Keratinocyte (primary cell): ENCODE data around the gene TAS2R16. TPM values are rescaled to one million over a fixed set of nuclear protein-coding genes. Genes with fewer than 3 reads are reported as not detected.

ENCODE experiments used
- DNase-seq: peaks from one replicate; pipeline ENCODE4 v3.0.0-alpha.2; 2011; ENCODE audit warnings: low read depth, missing footprints, low spot score
- FAIRE-seq: peaks from 2 replicates; lab custom pipeline; 2011; peaks lifted over from hg19 to GRCh38; lab: Jason Lieb, UNC
- H2AFZ ChIP-seq: 2 replicates; pipeline ENCODE4 v1.6.0; 2012; ENCODE audit warnings: low read length, control low read depth, inconsistent platforms; ENCODE audit not compliant: control insufficient read depth
- H3K27ac ChIP-seq: 2 replicates; pipeline ENCODE4 v1.5.1; 2011; ENCODE audit warnings: low read length; ENCODE audit not compliant: control insufficient read depth, insufficient read depth
- H3K27me3 ChIP-seq: 3 replicates; pipeline ENCODE4 v1.6.0; 2011; ENCODE audit warnings: low read length; ENCODE audit not compliant: control insufficient read depth, insufficient read depth; ENCODE audit errors: extremely low read depth
- H3K36me3 ChIP-seq, 2 experiments: 2 replicates in 1 of 2; 3 replicates in 1 of 2; pipeline ENCODE4 v1.5.1; 2011; ENCODE audit warnings: low read length in 2 of 2, mild to moderate bottlenecking in 1 of 2; ENCODE audit not compliant: control insufficient read depth in 2 of 2, insufficient read depth in 2 of 2; ENCODE audit errors: extremely low read depth in 1 of 2
- H3K4me1 ChIP-seq: 3 replicates; pipeline ENCODE4 v1.5.1; 2011; ENCODE audit warnings: low read length; ENCODE audit not compliant: control insufficient read depth, insufficient read depth; ENCODE audit errors: extremely low read depth
- H3K4me2 ChIP-seq: 3 replicates; pipeline ENCODE4 v1.6.0; 2011; ENCODE audit warnings: low read depth, low read length; ENCODE audit not compliant: control insufficient read depth, insufficient read depth; ENCODE audit errors: extremely low read depth
- H3K4me3 ChIP-seq, 3 experiments: fragments of 200-600 bp in 1 of 3; sonication (generic) in 1 of 3; 2 replicates in 2 of 3; 3 replicates in 1 of 3; pipeline ENCODE4 v1.5.1; 2011 to 2016; ENCODE audit warnings: low read length in 3 of 3, mild to moderate bottlenecking in 3 of 3, control low read depth in 2 of 3, inconsistent platforms in 1 of 3, low read depth in 1 of 3, mixed read lengths in 1 of 3, mixed run types in 1 of 3, moderate library complexity in 1 of 3; ENCODE audit not compliant: control insufficient read depth in 2 of 3, insufficient read depth in 2 of 3; ENCODE audit errors: extremely low read depth in 1 of 3
- H3K79me2 ChIP-seq: 2 replicates; pipeline ENCODE4 v1.6.0; 2012; ENCODE audit warnings: low read length; ENCODE audit not compliant: control insufficient read depth, insufficient read depth
- H3K9ac ChIP-seq: 3 replicates; pipeline ENCODE4 v1.6.0; 2011; ENCODE audit warnings: low read length; ENCODE audit not compliant: control insufficient read depth, insufficient read depth; ENCODE audit errors: extremely low read depth
- H3K9me1 ChIP-seq: 3 replicates; pipeline ENCODE4 v1.6.0; 2011; ENCODE audit warnings: low read length; ENCODE audit not compliant: control insufficient read depth, insufficient read depth; ENCODE audit errors: extremely low read depth
- H3K9me3 ChIP-seq: 2 replicates; pipeline ENCODE4 v1.5.1; 2012; ENCODE audit warnings: low read depth, low read length; ENCODE audit not compliant: control insufficient read depth
- H4K20me1 ChIP-seq: 3 replicates; pipeline ENCODE4 v1.6.0; 2011; ENCODE audit warnings: low read length; ENCODE audit not compliant: control insufficient read depth, insufficient read depth; ENCODE audit errors: extremely low read depth
- CTCF ChIP-seq, 3 experiments: IDR thresholded peaks in 1 of 3; conservative IDR thresholded peaks in 1 of 3; optimal IDR thresholded peaks in 1 of 3; 2 replicates in 2 of 3; 3 replicates in 1 of 3; pipeline versions ENCODE3 to v1.5.1; 2011; ENCODE audit warnings: low read length in 3 of 3, mild to moderate bottlenecking in 3 of 3, moderate library complexity in 2 of 3, control low read depth in 1 of 3, inconsistent platforms in 1 of 3; ENCODE audit not compliant: insufficient read depth in 2 of 3; ENCODE audit errors: extremely low read depth in 1 of 3
- EZH2 ChIP-seq: IDR thresholded peaks from one replicate; pipeline ENCODE4 v1.6.1; 2012; ENCODE audit warnings: inconsistent platforms, mild to moderate bottlenecking, low read length, moderate library complexity
- dilution Hi-C: fragments of 300-500 bp; cut with MboI; formaldehyde crosslinking; loops from one replicate; pipeline ENCODE4 v1.7.0; 2020; ENCODE audit warnings: low sequenced_read_pairs; ENCODE audit not compliant: extremely low pct_ligation_motif_present
- polyA minus RNA-seq, 3 experiments: library from RNA; depleted of rRNA, polyadenylated mRNA; stranded (reverse); fragments of >200 nt; gene quantifications; 1 replicate in 1 of 3; 2 replicates in 1 of 3; 3 replicates in 1 of 3; pipeline ENCODE4 v1.2.3, GENCODE V29; 2011
- polyA plus RNA-seq, 5 experiments: library from polyadenylated mRNA; depleted of rRNA in 3 of 5; stranded (reverse) in 3 of 5; stranded (forward) in 1 of 5; unstranded in 1 of 5; fragments of >200 nt; gene quantifications; 1 replicate in 1 of 5; 2 replicates in 3 of 5; 3 replicates in 1 of 5; pipeline versions ENCODE4 v1.2.1 to v1.2.3, GENCODE V29; 2011 to 2012; ENCODE audit warnings: missing spikeins in 2 of 5, low read depth in 1 of 5, low replicate concordance in 1 of 5

Gene TAS2R16
- polyA plus RNA-seq (not detected in 3 replicates), polyA minus RNA-seq (not detected in 3 replicates)
- not detected for polyA plus RNA-seq (2011; ENCODE audit: low read depth)
- not detected in 2 replicates for polyA plus RNA-seq (2011; cell fraction: cytosol; rRNA removed)
- polyA plus RNA-seq (2011; cell fraction: nucleus; rRNA removed) = not detected in 2 replicates
- polyA plus RNA-seq (2012; ENCODE audit: low replicate concordance) = not detected in 2 replicates
- polyA minus RNA-seq (2011; cell fraction: cytosol; rRNA and poly(A)+ RNA removed) = not detected
- polyA minus RNA-seq (2011; cell fraction: nucleus; rRNA and poly(A)+ RNA removed) = not detected in 2 replicates

- FAIRE-seq (no peak), DNase-seq (no peak)
- Histone ChIP-seq H3K4me1 (no peaks in the 10 kb centered on the region), H3K27me3 (no peaks in the 10 kb centered on the region), H3K36me3 (no peaks in the 10 kb centered on the region), H3K79me2 (no peaks in the 10 kb centered on the region), H3K9me3 (no peaks in the 10 kb centered on the region), H3K4me2 (no peak within 1 kb of the TSS), H3K9ac (no peak within 1 kb of the TSS), H3K27ac (no peak within 1 kb of the TSS), H3K9me1 (no peaks in the 10 kb centered on the region), H2AFZ (no peak within 1 kb of the TSS), H3K4me3 (no peak within 1 kb of the TSS), H4K20me1 (no peaks in the 10 kb centered on the region)
- dilution Hi-C loops = no loop called here
- TF ChIP-seq EZH2 (no peak), CTCF (optimal IDR thresholded peaks at IDR 0.05 in 1 of 3, IDR thresholded peaks at IDR 0.05 in 1 of 3, conservative IDR thresholded peaks at IDR 0.05 in 1 of 3; ENCODE audit: extremely low read depth in 1 of 3, insufficient read depth in 2 of 3, low read length in 3 of 3) (no peak)
Observed at GRCh38 chr7:122995600-122995999, at the start of gene TAS2R16. Gene TAS2R16, minus strand, starts transcription at chr7:122995700. Its CDS starts 66 bp downstream, at chr7:122995634.

- H3K27ac ChIP-seq = no peak overlapping the region
- no peak for DNase-seq
- H3K27me3 ChIP-seq = no peaks in the 10 kb centered on the region
- H3K4me2 ChIP-seq = no peak overlapping the region
- TF ChIP-seq CTCF (optimal IDR thresholded peaks at IDR 0.05 in 1 of 3, IDR thresholded peaks at IDR 0.05 in 1 of 3, conservative IDR thresholded peaks at IDR 0.05 in 1 of 3; ENCODE audit: extremely low read depth in 1 of 3, insufficient read depth in 2 of 3, low read length in 3 of 3) (no peak), EZH2 (no peak)
- no peaks in the 10 kb centered on the region for H3K9me1 ChIP-seq
- H4K20me1 ChIP-seq = no peaks in the 10 kb centered on the region
- no peaks in the 10 kb centered on the region for H3K79me2 ChIP-seq
- no peak overlapping the region for H3K9ac ChIP-seq
- no peaks in the 10 kb centered on the region for H3K36me3 ChIP-seq
- dilution Hi-C loops = no loop called here
- no peak for FAIRE-seq
- no peak overlapping the region for H3K4me3 ChIP-seq
- H3K9me3 ChIP-seq = no peaks in the 10 kb centered on the region
- H3K4me1 ChIP-seq = no peaks in the 10 kb centered on the region
- H2AFZ ChIP-seq = no peak overlapping the region
Observed at GRCh38 chr7:123043642-123044041, 48.1 kb upstream of the TAS2R16 start.
